Common myeloid progenitor, CD34-positive (primary cell): ENCODE results near the gene NTHL1.

Experiments used
- CTCF ChIA-PET: fragments of 350-600 bp; sonication (Branson Sonifier 250); formaldehyde crosslinking; loops from one replicate; lab custom pipeline; 2021; ENCODE audit warnings: antibody characterized with exemption; lab: Charles Lee
- POLR2A ChIA-PET: fragments of 350-600 bp; sonication (Branson Sonifier 250); formaldehyde crosslinking; loops from one replicate; lab custom pipeline; 2021; ENCODE audit warnings: antibody characterized with exemption; lab: Charles Lee
- DNase-seq, 3 donors: peaks; one replicate each; pipeline versions ENCODE4 v3.0.0 to v3.0.0-alpha.2; 2013
- H3K27ac ChIP-seq, 2 experiments: 1 replicate in 1 of 2; 2 replicates in 1 of 2; pipeline ENCODE4 v1.7.0; 2013; ENCODE audit warnings: inconsistent platforms in 2 of 2, low read length in 2 of 2, mild to moderate bottlenecking in 2 of 2, low read depth in 1 of 2, moderate library complexity in 1 of 2; ENCODE audit not compliant: severe bottlenecking in 2 of 2, insufficient read depth in 1 of 2, poor library complexity in 1 of 2
- H3K27me3 ChIP-seq, 5 experiments: replicated peaks in 2 of 5; 1 replicate in 3 of 5; 2 replicates in 2 of 5; pipeline versions ENCODE4 v1.6.1 to v1.7.0; 2013; ENCODE audit warnings: low read length in 4 of 5, mild to moderate bottlenecking in 2 of 5, moderate library complexity in 2 of 5, inconsistent platforms in 1 of 5; ENCODE audit not compliant: insufficient read depth in 5 of 5, control insufficient read depth in 4 of 5
- H3K36me3 ChIP-seq, 4 experiments: 1 replicate in 2 of 4; 2 replicates in 2 of 4; pipeline versions ENCODE4 v1.6.1 to v1.7.0; 2013; ENCODE audit warnings: low read length in 3 of 4, control low read depth in 1 of 4, mild to moderate bottlenecking in 1 of 4; ENCODE audit not compliant: control insufficient read depth in 4 of 4, insufficient read depth in 4 of 4
- H3K4me1 ChIP-seq, 4 experiments: 1 replicate in 3 of 4; 2 replicates in 1 of 4; pipeline versions ENCODE4 v1.6.1 to v1.7.1; 2013; ENCODE audit warnings: low read length in 3 of 4, mild to moderate bottlenecking in 3 of 4, control low read depth in 1 of 4, inconsistent platforms in 1 of 4, moderate library complexity in 1 of 4; ENCODE audit not compliant: control insufficient read depth in 4 of 4, insufficient read depth in 4 of 4; ENCODE audit errors: control extremely low read depth in 1 of 4
- H3K4me3 ChIP-seq, 7 experiments: 1 replicate in 4 of 7; 2 replicates in 3 of 7; pipeline versions ENCODE4 v1.5.1 to v1.7.0; 2013; ENCODE audit warnings: mild to moderate bottlenecking in 7 of 7, low read length in 6 of 7, moderate library complexity in 6 of 7, inconsistent platforms in 2 of 7, low read depth in 2 of 7, control low read depth in 1 of 7; ENCODE audit not compliant: insufficient read depth in 4 of 7, control insufficient read depth in 1 of 7; ENCODE audit errors: extremely low read depth in 1 of 7
- H3K9me3 ChIP-seq, 5 experiments: 1 replicate in 4 of 5; 2 replicates in 1 of 5; pipeline versions ENCODE4 v1.6.1 to v1.7.1; 2013; ENCODE audit warnings: low read length in 4 of 5, mild to moderate bottlenecking in 2 of 5, inconsistent platforms in 1 of 5, low read depth in 1 of 5, moderate library complexity in 1 of 5; ENCODE audit not compliant: control insufficient read depth in 4 of 5, insufficient read depth in 2 of 5; ENCODE audit errors: control extremely low read depth in 1 of 5
- WGBS: methylation state at CpG from one replicate; pipeline ENCODE4 v1.1.5; 2013; ENCODE audit not compliant: insufficient coverage; 5-methylcytosine and 5-hydroxymethylcytosine counted together

Gene NTHL1

DNA sequence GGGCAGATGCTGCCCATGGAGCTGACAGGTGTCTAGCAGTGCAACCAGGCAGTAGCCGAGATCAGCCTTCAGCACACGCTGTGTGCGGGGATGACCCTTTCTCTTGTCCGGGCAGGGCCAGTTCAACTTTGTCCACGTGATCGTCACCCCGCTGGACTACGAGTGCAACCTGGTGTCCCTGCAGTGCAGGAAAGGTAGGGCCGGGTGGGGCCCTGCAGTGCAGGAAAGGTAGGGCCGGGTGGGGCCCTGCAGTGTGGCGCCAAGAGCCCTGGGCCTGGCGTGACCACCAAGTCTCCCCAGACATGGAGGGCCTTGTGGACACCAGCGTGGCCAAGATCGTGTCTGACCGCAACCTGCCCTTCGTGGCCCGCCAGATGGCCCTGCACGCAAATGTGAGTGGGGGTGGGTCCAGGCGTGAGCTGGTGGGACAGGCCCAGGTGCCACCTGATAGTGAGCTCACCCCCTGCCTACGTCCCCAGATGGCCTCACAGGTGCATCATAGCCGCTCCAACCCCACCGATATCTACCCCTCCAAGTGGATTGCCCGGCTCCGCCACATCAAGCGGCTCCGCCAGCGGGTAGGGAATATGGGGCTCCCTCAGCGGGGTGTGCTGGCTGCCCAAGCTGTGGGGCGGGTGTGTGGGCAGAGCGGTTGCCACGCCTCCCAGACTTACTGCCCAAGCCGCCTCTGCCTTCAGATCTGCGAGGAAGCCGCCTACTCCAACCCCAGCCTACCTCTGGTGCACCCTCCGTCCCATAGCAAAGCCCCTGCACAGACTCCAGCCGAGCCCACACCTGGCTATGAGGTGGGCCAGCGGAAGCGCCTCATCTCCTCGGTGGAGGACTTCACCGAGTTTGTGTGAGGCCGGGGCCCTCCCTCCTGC, 40.4 kb upstream of the NTHL1 start:
- Histone ChIP-seq H3K9me3 (no peaks in the 10 kb centered on the region), H3K27me3 (no peaks in the 10 kb centered on the region), H3K27ac (no peak overlapping the region), H3K4me1 (peaks cover 0 to 8% (median 0%) of the 10 kb centered on the region in 4 experiments), H3K36me3 (peaks cover 7 to 91% (median 61%) of the 10 kb centered on the region in 4 experiments), H3K4me3 (no peak overlapping the region)
- ChIA-PET CTCF (interaction anchor here (1.0 to 1.7 kb wide), 3 partner anchors 17 to 67 kb away, joined by 3 to 5 read pairs (median 4); no protein-coding TSS in a partner anchor), POLR2A (no interaction called here)
- WGBS, result 92% methylated on average over 34 of the region's 41 CpGs
- DNase-seq, result no peak

DNA sequence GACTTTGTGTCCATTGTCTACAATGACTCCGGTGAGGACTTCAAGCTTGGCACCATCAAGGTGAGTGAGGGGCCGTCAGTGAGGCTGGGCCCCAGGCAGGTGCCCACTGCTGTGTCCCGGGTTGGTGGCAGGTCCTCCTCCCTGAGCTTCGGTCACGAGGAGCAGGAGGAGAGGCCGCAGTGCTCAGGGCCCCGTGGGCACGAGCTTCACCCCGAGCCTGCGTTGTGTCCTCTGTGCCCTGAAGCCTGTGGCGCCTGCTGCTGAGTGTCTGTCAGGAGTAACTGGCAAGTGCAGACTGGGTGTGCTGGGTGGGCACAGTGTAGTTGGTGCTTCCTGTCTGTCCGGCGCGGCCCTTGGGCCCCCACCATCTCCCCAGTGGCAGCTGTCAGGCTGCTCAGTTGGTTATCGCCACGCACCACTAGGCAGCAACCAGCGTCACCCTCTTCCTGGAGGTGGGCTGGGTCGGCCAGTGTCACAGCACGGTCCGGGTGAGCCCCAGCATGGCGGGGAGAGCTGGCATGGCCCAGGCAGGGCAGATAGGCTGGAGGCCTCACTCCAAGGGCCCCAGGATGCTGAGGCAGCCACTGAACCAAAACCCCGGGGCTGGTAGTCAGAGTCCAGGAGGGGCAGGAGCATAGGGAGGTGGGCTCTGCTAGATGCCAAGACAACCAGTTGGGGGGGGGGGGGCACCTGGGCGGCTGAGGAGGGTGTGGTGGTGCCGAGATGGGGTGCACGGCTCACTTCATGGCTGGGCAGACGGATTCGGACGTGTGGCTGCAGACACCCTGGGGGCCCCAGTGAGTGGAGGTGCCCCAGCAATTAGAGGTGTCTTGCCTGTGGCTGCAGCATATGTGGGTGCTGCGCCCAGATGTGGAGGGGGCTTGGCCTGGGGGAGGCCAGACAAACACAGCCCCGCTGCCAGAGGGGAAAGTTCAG, 39.4 kb upstream of the NTHL1 start:
- H3K4me3 ChIP-seq, result no peak overlapping the region
- peaks cover 0 to 7% (median 0%) of the 10 kb centered on the region in 4 experiments for H3K4me1 ChIP-seq
- no peak overlapping the region for H3K27ac ChIP-seq
- ChIA-PET POLR2A (no interaction called here), CTCF (interaction anchor here (1.0 kb wide), 1 partner anchor 67 kb away, joined by 3 read pairs; no protein-coding TSS in a partner anchor)
- DNase-seq, result no peak
- H3K36me3 ChIP-seq, result peaks cover 3 to 91% (median 63%) of the 10 kb centered on the region in 4 experiments
- H3K27me3 ChIP-seq, result no peaks in the 10 kb centered on the region
- WGBS, result 88% methylated on average over 18 of the region's 30 CpGs
- no peaks in the 10 kb centered on the region for H3K9me3 ChIP-seq

DNA sequence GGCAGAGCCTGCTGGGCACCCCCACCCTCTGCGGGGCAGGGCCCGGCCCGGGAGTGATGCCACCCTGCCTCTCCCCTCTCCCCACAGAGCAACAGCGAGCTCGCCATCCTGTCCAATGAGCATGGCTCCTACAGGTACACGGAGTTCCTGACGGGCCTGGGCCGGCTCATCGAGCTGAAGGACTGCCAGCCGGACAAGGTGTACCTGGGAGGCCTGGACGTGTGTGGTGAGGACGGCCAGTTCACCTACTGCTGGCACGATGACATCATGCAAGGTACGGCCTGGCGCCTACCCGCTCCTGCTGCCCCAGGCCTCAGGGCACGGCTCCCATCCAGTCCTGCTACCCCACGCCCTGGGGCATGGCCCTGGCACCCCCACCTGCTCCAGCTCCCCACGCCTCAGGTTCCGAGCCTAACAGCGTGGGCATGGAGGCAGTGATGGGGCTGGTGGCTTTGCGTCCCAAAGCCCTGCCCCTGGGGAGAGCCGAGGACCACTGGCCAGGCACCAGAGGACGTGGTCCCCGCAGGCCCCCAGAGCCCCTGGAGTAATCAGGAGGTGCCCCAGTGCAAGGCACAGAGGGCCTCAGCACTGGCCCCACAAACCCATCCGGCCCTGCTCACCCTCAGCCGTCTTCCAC, 38.6 kb upstream of the NTHL1 start:
- peaks cover 2 to 94% (median 60%) of the 10 kb centered on the region in 4 experiments for H3K36me3 ChIP-seq
- POLR2A ChIA-PET, result no interaction called here
- H3K4me3 ChIP-seq, result no peak overlapping the region
- H3K27ac ChIP-seq, result no peak overlapping the region
- H3K9me3 ChIP-seq, result no peaks in the 10 kb centered on the region
- no peaks in the 10 kb centered on the region for H3K4me1 ChIP-seq
- 96% methylated on average over 26 of the region's 27 CpGs for WGBS
- no peaks in the 10 kb centered on the region for H3K27me3 ChIP-seq
- CTCF ChIA-PET, result interaction anchor here (1.1 kb wide), 1 partner anchor 60 kb away, joined by 3 read pairs; no protein-coding TSS in a partner anchor
- DNase-seq, result no peak

GRCh38 chr16:2085669-2086068, 38.0 kb upstream of the NTHL1 start:
- no peak overlapping the region for H3K27ac ChIP-seq
- DNase-seq, result no peak
- no peaks in the 10 kb centered on the region for H3K27me3 ChIP-seq
- WGBS, result 93% methylated on average over 13 of the region's 14 CpGs
- POLR2A ChIA-PET, result no interaction called here
- no peaks in the 10 kb centered on the region for H3K9me3 ChIP-seq
- no peak overlapping the region for H3K4me3 ChIP-seq
- H3K36me3 ChIP-seq, result peaks cover 2 to 98% (median 60%) of the 10 kb centered on the region in 4 experiments
- H3K4me1 ChIP-seq, result no peaks in the 10 kb centered on the region
- CTCF ChIA-PET, result interaction anchor here (1.1 kb wide), 1 partner anchor 60 kb away, joined by 3 read pairs; no protein-coding TSS in a partner anchor

DNA sequence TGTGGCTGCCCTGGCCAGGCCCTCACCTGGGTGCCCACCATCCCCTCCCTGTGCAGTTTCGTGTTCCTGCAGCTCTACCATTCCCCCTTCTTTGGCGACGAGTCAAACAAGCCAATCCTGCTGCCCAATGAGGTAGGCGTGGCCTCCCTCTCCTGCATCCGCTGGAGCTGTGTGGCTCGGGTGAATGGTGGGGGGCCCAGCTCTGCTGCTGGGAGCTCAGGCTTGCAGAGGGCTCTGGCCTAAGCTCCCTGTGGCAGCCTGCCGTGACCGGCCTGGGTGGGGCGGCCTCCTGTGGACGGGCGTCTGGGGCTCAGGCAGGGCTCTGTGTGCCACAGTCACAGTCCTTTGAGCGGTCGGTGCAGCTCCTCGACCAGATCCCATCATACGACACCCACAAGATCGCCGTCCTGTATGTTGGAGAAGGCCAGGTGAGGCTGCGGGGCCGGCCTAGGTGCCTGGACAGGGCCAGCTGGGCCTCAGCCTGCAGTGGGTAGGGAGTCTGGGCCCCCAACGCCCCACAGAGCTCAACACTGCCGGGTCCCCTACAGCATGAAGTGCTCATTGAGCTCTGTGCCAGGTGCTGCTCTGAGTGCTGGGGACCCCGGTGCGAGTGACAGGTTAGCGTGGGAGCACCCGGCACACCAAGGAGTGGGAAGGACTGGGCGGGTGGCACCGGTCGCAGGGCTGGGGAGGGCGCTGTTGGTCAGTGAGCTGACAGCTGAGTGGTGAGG, 37.4 kb upstream of the NTHL1 start:
- no peak overlapping the region for H3K4me3 ChIP-seq
- CTCF ChIA-PET, result interaction anchor here (1.0 to 1.4 kb wide), 3 partner anchors 56 to 81 kb away, joined by 3 read pairs; no protein-coding TSS in a partner anchor
- peaks cover under 1 to 95% (median 57%) of the 10 kb centered on the region in 4 experiments for H3K36me3 ChIP-seq

More for the DNA sequence above, 37.4 kb upstream of the NTHL1 start:
- Histone ChIP-seq H3K4me1 (no peaks in the 10 kb centered on the region), H3K27me3 (no peaks in the 10 kb centered on the region), H3K27ac (no peak overlapping the region), H3K9me3 (no peaks in the 10 kb centered on the region)
- POLR2A ChIA-PET, result no interaction called here
- WGBS, result 95% methylated on average over 19 of the region's 29 CpGs
- no peak for DNase-seq
